T-helper 1 cell treated with Interleukin-12 subunit alpha and Interleukin-12 subunit beta and Interleukin-4 antibody, amounts not matched to agents 30 ng/mL and 1 ng/mL, for 36 hours (primary cell): ENCODE results near the gene KISS1. TPM values are rescaled to one million over a fixed set of nuclear protein-coding genes. Genes with fewer than 3 reads are reported as not detected.

Experiments
- intact Hi-C: fragments of 100-400 bp; cut with micrococcal nuclease; formaldehyde crosslinking; loops from one replicate; pipeline ENCODE4 v1.15.1; 2024
- total RNA-seq: library from RNA; stranded (reverse); gene quantifications from 2 replicates; pipeline ENCODE4 v1.2.3, GENCODE V29; 2022

The KISS1 gene
- total RNA-seq, 1 donor from 2014 or later = not detected

DNA sequence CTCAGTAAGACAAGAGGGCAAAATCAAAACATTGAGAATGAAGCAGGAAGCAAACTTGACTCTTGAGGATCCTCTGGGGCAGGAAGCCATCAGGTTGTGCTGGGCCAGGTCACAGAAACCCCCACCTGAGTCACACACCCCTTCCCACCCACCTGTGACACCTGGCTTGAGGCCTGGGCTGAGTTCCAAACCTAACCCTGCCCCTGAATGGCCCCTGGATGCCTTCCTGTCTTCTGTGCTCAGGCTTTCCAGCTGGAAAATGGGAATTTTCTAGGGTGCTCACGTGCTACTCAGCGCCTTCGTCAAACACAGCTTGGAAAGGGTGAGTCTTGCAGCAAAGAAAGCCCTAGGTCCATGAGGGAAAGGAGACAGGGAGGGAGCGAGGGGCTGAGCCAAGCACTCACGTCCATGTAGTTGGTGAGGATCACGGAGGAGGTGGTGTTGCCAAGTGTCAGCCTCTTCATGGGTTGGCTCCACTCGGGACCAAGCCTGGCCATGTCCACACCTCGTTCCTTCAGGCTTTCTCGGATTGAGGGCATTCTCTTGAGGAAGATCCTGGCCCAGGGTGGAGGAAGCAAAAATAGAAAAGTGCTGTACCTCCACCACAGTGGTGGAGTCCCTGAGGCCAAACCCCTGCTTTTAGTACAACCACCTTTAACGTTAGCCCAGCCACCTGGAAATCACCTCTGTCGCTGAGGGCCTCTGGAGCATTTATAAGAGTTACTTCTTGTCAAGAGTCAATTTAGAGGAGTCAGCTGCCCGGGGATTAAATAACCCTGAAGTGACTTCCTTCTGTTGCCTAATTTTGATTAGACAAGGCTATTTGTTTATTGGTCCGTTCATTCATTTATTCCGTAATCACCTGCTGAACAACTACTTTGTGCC lies 34.4 kb downstream of the KISS1 start:
- intact Hi-C loops = loop anchor here (1.0 to 10.0 kb wide), 7 partner anchors 45 to 643 kb away; no protein-coding TSS in a partner anchor

GRCh38 chr1:204157962-204158361 lies 38.3 kb downstream of the KISS1 start:
- intact Hi-C loops = no loop called here

DNA sequence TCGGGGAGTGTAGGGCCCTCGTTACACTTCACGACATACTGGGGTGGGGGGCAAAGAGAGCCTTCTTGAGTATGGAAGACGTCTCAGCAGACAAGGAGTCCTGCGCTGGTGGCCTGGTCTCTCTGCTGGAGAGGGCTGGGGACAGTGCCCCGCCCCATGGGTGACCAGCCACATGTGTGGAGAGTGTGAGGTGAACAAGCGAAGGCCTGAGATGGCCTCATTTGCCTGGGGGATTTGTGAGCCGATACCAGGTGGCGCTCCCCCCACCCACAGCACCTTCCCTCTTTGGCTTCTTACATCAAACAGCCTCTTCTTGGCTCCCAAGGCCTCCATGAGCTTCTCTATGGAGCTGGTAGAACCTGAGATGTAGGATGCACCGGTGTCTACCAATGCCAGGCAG lies 40.4 kb downstream of the KISS1 start:
- intact Hi-C loops = no loop called here

DNA sequence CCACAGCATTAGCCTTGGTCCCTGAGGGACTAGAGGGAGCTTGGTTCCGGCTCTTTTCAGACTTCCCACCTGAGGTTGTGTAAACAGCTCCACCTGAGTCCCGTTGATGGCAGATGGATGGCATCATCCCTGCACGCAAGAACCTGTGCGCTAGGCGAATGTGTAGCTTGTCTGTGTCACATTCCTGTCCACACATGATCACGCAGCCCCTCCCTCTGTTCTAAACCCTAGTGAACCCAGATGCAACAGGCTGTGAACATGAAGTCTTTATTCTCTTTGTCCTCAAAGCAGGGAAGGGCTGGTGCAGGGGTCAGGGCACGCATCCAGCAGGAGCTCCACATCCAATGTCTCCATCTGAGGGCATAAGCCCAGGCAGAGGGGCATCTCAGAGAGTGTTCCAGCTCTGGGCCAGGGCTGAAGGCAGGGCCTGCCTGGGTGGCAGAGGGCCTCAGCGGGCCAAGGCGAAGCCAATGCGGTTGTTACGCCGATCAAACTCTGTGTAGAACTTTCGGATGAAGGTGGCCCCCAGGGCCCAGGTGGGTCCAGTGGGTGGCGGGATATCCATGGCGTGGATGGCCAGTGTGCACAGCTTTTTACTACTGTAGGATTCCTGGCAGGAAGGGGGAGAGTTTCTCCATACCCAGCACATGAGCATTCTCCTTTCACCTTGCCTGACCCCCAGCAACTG lies 41.6 kb downstream of the KISS1 start:
- intact Hi-C loops = no loop called here

DNA sequence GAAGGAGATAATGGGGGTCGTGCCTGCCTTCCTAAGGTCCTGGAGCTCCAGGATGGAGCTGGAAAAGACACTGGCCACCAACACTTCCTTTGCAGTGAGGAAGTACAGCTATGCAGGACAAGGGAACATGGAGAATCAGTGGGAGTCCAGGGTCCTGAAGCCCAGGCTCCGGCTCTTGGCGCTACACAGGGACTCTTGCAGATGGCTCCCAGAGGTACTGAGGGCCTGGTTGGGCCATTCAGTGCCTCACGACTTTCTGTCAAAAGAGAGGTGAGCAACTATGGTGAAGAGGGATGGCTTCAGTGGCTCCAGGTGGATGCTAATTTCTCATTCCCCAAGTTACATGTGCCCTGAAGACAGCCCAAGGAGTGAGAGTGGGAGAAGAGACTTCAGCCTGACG lies 42.6 kb downstream of the KISS1 start:
- intact Hi-C loops = no loop called here

DNA sequence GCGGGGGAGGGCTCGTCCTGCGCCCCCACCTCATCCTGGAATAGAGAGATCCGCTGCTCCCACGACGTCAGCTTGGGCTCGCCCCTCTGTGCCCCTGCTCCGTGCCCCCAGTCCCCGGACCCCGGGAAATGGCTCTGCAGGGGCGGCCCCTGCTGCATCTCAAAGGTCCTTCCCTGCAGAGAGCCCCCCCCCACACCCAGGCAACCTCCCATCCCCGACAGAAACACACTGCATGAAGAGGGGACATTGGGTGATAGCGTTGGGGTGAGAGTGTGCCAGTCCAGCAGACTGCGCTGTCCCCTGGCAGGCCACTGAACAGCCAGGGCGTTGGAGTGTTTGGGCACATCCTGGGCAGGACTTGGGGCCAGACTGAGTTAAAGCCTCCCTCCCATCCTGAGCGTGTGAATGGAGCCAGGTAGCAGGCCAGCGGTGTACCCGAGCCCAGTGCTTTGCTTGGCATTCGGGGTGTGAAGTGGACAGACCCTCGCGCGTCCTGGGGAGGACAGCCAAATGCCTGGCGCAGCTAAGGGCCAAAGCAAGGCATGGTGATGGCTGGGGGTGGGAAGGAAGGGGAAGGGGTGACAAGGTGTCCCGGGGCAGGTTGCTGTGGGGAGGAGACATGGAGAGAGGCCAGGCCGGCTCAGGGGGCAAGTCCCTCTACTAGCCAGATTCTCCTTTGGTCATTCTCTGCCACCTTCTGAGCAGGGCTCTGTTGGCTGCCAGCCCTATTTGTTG lies 43.8 kb downstream of the KISS1 start:
- intact Hi-C loops = no loop called here

GRCh38 chr1:204151552-204152309 lies 44.6 kb downstream of the KISS1 start, which contains the start of gene ETNK2:
TSS of gene ETNK2 (minus strand) at chr1:204152044. CDS start at chr1:204151852, 192 bp downstream.
- intact Hi-C loops = no loop called here

DNA sequence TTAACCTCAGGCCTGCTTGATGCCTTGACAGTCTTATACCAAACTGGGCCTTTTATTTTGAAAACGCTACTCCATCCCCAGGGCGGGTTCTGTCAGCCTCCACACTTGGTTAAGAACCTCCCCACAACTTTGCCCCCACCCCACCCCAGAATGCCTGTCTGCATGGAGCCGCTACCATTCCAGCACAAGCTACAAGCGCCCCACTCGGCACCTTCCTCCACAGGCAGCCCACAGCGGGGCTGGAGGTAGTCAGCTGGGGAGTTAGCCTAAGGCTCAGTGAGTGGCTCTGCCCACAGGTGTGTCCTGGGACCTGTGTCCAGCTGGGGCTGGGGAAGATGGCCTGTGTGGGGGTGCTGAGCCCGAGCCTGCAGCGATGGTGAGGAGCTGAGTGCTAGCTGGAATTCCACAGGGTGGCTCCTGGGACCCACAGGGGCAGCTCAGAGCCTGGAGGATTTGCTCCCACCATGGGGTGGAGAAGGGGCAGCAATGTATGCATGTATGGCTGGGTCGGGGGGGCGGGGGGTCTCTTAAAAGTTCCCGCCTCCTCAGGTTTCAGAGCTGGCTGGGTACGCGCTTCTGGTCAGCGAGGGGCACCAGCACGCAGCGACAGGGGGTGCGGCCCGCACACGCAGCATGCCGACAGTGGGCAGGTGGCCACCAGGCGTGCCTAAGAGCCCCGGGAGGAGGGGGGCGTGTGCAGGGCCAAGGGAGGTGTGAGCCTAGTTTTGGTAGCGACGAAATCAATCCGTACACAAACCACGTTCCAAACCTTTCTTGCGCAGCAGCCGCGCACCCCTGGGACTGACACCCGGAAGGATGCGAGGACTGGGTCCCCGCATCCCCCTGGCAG lies 45.4 kb downstream of the KISS1 start:
- intact Hi-C loops = no loop called here

GRCh38 chr1:204149635-204150565 lies 46.4 kb downstream of the KISS1 start:
- intact Hi-C loops = no loop called here

DNA sequence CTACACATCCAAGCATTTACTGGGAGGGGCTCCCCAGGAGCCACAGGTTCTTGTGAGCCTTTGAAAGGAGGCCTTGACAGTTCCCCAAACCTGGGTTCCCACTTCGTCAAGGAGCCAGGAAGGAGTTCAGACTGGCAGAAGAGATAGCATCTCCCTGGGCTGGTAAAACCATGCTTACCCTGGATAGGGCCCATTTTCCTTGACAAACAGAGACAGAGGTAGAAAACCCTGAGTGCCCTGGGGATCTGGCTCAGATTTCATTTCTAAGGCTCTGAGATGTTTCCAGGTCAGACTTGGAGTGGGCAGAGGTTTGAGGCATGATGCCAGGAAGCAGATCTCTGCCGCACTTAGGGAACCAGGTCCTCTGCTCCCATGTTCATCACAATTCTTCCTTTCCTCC lies 47.2 kb downstream of the KISS1 start:
- intact Hi-C loops = no loop called here

- intact Hi-C loops = no loop called here
Measured at GRCh38 chr1:204147406-204148383, 48.6 kb downstream of the KISS1 start.

- intact Hi-C loops = no loop called here
Measured at GRCh38 chr1:204146965-204147364, 49.3 kb downstream of the KISS1 start.

GRCh38 chr1:204146309-204146708 lies 50.0 kb downstream of the KISS1 start:
- intact Hi-C loops = no loop called here

- intact Hi-C loops = no loop called here
Measured at GRCh38 chr1:204145033-204145504, 51.2 kb downstream of the KISS1 start.

- intact Hi-C loops = no loop called here
Measured at GRCh38 chr1:204143276-204144041, 52.8 kb downstream of the KISS1 start.

- intact Hi-C loops = no loop called here
Measured at GRCh38 chr1:204142032-204142974, 54.0 kb downstream of the KISS1 start.
